ENCODE data around the gene ASCC1.

Gene ASCC1

DNA sequence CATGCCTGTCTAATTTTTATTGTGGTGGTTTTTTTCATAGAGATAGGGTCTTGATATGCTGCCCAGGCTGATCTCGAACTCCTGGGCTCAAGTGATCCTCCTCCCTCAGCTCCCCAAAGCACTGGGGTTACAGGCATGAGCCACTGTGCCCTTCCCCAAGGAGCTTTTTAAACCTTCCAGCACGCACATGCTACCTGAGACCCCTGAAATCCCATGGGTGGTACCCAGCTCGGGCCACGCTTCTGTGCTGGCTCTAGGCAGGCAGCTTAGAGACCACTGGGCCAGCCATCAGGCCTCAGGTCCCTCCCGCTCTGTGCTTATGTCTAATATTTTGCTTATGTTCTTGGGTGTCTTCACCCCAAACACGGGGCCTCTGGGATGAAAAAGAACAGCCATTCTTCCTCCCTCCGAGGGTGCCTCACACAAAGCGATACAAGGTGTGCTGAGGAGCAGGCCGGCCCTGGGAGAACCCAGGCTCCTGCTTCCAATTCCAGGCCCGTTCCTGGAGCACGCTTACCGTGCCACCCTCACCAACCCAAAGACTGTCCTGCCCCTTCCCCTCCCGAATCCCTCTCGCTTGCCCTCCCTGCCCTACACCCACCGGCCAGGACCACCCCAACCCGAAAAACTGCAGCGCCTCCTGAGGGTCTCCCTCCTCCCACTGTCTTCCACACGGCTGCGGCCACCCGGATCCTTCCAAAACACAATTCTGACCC, 138.6 kb downstream of the ASCC1 start:
- no peak overlapping the region for H3K27ac ChIP-seq (ENCODE audit: low read depth, low read length)

DNA sequence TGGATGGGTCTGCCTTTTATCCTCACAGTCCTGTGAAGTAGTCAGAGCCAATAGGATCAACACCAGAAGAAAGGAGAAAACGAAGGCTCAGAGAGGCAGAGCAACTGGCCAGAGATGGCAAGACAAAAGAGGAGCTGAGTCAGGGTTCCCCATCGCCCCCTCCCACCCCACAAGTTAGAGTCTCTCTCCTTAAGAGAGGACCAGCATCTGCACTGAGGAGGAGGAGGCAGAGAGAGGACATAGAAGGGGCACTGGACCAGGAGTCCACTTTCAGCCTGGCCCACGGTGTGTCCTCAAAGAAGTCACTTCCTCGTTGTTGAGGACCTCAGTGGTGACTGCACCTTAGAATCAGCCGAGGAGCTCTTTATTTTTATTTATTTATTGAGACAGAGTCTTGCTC, 139.3 kb downstream of the ASCC1 start:
- H3K27me3 ChIP-seq (ENCODE audit: low read length) = no peaks in the 10 kb centered on the region
- no peaks in the 10 kb centered on the region for H3K36me3 ChIP-seq (ENCODE audit: low read length)
- no peaks in the 10 kb centered on the region for H3F3A ChIP-seq (ENCODE audit: insufficient read depth)
- H3K9me3 ChIP-seq (ENCODE audit: insufficient read depth, low read length) = no peaks in the 10 kb centered on the region
- H3K9me2 ChIP-seq (replicated peaks; ENCODE audit: insufficient read depth, low read length) = no peaks in the 10 kb centered on the region
- no peak overlapping the region for H3K4me2 ChIP-seq (ENCODE audit: low read depth, low read length, poor library complexity, severe bottlenecking)
- H3K4me3 ChIP-seq (ENCODE audit: insufficient read depth, low read length, poor library complexity, severe bottlenecking) = no peak overlapping the region
- no peaks in the 10 kb centered on the region for H3K79me2 ChIP-seq (ENCODE audit: insufficient read depth, low read length)
- H3K9ac ChIP-seq (ENCODE audit: low read length) = no peak overlapping the region
- no peak overlapping the region for H2AFZ ChIP-seq (ENCODE audit: low read depth, low read length, severe bottlenecking)
- H3K27ac ChIP-seq (ENCODE audit: low read depth, low read length) = no peak overlapping the region
- no peaks in the 10 kb centered on the region for H4K20me1 ChIP-seq (ENCODE audit: low read depth, low read length)
- TF ChIP-seq, protein P1, sequence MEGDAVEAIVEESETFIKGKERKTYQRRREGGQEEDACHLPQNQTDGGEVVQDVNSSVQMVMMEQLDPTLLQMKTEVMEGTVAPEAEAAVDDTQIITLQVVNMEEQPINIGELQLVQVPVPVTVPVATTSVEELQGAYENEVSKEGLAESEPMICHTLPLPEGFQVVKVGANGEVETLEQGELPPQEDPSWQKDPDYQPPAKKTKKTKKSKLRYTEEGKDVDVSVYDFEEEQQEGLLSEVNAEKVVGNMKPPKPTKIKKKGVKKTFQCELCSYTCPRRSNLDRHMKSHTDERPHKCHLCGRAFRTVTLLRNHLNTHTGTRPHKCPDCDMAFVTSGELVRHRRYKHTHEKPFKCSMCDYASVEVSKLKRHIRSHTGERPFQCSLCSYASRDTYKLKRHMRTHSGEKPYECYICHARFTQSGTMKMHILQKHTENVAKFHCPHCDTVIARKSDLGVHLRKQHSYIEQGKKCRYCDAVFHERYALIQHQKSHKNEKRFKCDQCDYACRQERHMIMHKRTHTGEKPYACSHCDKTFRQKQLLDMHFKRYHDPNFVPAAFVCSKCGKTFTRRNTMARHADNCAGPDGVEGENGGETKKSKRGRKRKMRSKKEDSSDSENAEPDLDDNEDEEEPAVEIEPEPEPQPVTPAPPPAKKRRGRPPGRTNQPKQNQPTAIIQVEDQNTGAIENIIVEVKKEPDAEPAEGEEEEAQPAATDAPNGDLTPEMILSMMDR (IDR thresholded peaks at IDR 0.05; ENCODE audit: insufficient read depth, low read length, poor library complexity, severe bottlenecking) = no peak
- TF ChIP-seq EZH2phosphoT487 (conservative IDR thresholded peaks at IDR 0.05; ENCODE audit: low read length) = no peak

More for the DNA sequence above, 138.6 kb downstream of the ASCC1 start:
- Histone ChIP-seq H3F3A (ENCODE audit: insufficient read depth) (no peaks in the 10 kb centered on the region), H3K4me3 (ENCODE audit: insufficient read depth, low read length, poor library complexity, severe bottlenecking) (no peak overlapping the region), H3K9me3 (ENCODE audit: insufficient read depth, low read length) (no peaks in the 10 kb centered on the region), H2AFZ (ENCODE audit: low read depth, low read length, severe bottlenecking) (no peak overlapping the region), H3K36me3 (ENCODE audit: low read length) (no peaks in the 10 kb centered on the region), H3K9ac (ENCODE audit: low read length) (no peak overlapping the region), H3K9me2 (replicated peaks; ENCODE audit: insufficient read depth, low read length) (no peaks in the 10 kb centered on the region), H3K79me2 (ENCODE audit: insufficient read depth, low read length) (no peaks in the 10 kb centered on the region), H4K20me1 (ENCODE audit: low read depth, low read length) (no peaks in the 10 kb centered on the region), H3K27me3 (ENCODE audit: low read length) (no peaks in the 10 kb centered on the region), H3K4me2 (ENCODE audit: low read depth, low read length, poor library complexity, severe bottlenecking) (no peak overlapping the region)
- TF ChIP-seq EZH2phosphoT487 (conservative IDR thresholded peaks at IDR 0.05; ENCODE audit: low read length) = no peak
- TF ChIP-seq, protein P1 (IDR thresholded peaks at IDR 0.05; ENCODE audit: insufficient read depth, low read length, poor library complexity, severe bottlenecking) = no peak

- no peak overlapping the region for H3K27ac ChIP-seq (ENCODE audit: low read depth, low read length)
- H2AFZ ChIP-seq (ENCODE audit: low read depth, low read length, severe bottlenecking) = no peak overlapping the region
- no peaks in the 10 kb centered on the region for H3K9me3 ChIP-seq (ENCODE audit: insufficient read depth, low read length)
- no peaks in the 10 kb centered on the region for H3K27me3 ChIP-seq (ENCODE audit: low read length)
- TF ChIP-seq, protein P1 (IDR thresholded peaks at IDR 0.05; ENCODE audit: insufficient read depth, low read length, poor library complexity, severe bottlenecking) = no peak
- TF ChIP-seq EZH2phosphoT487 (conservative IDR thresholded peaks at IDR 0.05; ENCODE audit: low read length) = no peak
- H3K9me2 ChIP-seq (replicated peaks; ENCODE audit: insufficient read depth, low read length) = no peaks in the 10 kb centered on the region
- H4K20me1 ChIP-seq (ENCODE audit: low read depth, low read length) = no peaks in the 10 kb centered on the region
- no peaks in the 10 kb centered on the region for H3K36me3 ChIP-seq (ENCODE audit: low read length)
- no peaks in the 10 kb centered on the region for H3F3A ChIP-seq (ENCODE audit: insufficient read depth)
- H3K79me2 ChIP-seq (ENCODE audit: insufficient read depth, low read length) = no peaks in the 10 kb centered on the region
- no peak overlapping the region for H3K4me3 ChIP-seq (ENCODE audit: insufficient read depth, low read length, poor library complexity, severe bottlenecking)
- H3K4me2 ChIP-seq (ENCODE audit: low read depth, low read length, poor library complexity, severe bottlenecking) = no peak overlapping the region
- no peak overlapping the region for H3K9ac ChIP-seq (ENCODE audit: low read length)
Measured at GRCh38 chr10:72075376-72076115, 140.5 kb downstream of the ASCC1 start.

Measured in SU-DHL-6 (cell line).